ENCODE data around the gene BPGM. TPM values are rescaled to one million over a fixed set of nuclear protein-coding genes. Genes with fewer than 3 reads are reported as not detected.

Gene BPGM
- total and polyA plus RNA-seq, 4 donors: 14.3 to 59.8 (median 19.5) TPM

DNA sequence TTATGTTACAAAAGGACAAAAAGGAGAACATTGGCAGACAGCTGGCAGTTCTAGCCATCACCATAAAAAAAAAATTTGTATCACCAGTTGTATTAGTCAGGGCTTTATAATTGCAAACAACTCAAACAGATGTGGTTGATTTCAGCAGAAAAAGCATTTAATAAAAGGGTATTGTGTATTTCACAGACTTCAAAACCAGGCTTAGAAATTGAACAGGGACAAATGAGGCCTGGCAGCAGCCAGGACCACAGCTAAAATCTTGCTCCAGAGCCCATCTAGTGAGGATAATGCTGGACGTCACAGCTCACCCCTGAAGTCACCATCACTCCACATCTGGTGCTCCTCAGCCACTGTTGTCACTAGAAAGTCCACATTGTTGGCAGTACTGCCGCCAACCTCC is 79.9 kb downstream of the BPGM start:
- peaks cover 0 to 11% (median 0%) of the 10 kb centered on the region in 3 donors for H3K27me3 ChIP-seq (ENCODE audit: control insufficient read depth in 3 of 3, insufficient read depth in 3 of 3, low read length in 2 of 3)
- DNase-seq (no peak), ATAC-seq (ENCODE audit: insufficient read depth, low FRiP score) (no peak)
- H3K9me3 ChIP-seq (ENCODE audit: control insufficient read depth in 4 of 4, insufficient read depth in 3 of 4, low read length in 3 of 4): no peaks in the 10 kb centered on the region
- no peak overlapping the region for H3K4me3 ChIP-seq
- 80% methylated on average over 2 of the region's 2 CpGs for WGBS, 2 donors
- TF ChIP-seq CTCF (IDR thresholded peaks at IDR 0.05; ENCODE audit: control extremely low read depth, extremely low read depth): no peak
- no peaks in the 10 kb centered on the region for H3K36me3 ChIP-seq (ENCODE audit: control insufficient read depth in 4 of 4, insufficient read depth in 4 of 4, low read length in 4 of 4)
- H3K4me1 ChIP-seq (ENCODE audit: control insufficient read depth in 5 of 5, insufficient read depth in 5 of 5, low read length in 5 of 5): peaks cover 0 to 13% (median 0%) of the 10 kb centered on the region in 5 donors
- no peak overlapping the region for H3K9ac ChIP-seq (ENCODE audit: insufficient read depth in 1 of 2, low read length in 2 of 2)
- no peak overlapping the region for H3K27ac ChIP-seq (ENCODE audit: low read depth in 1 of 2, low read length in 1 of 2)

DNA sequence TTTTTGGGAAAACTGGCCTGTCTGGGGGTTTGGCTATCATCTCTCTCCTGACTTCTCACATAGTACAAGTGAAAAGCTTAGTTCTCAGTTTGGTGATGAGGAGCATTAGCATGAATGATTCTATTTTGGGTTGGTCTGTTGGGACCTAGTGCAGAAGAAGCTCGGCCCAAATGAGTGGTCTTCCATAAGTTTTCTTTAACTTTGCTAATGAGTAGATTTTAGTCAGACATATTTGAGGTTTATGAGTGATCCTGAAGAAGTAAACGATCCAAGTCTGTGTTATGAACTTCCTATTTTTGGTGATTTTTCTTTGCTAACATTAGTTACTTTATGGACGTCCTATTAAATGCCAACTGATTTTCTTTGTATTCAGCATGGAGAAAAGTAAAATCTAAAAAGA is 81.1 kb downstream of the BPGM start:
- Histone ChIP-seq H3K27ac (ENCODE audit: low read depth in 1 of 2, low read length in 1 of 2) (no peak overlapping the region), H3K27me3 (ENCODE audit: control insufficient read depth in 3 of 3, insufficient read depth in 3 of 3, low read length in 2 of 3) (peaks cover 0 to 11% (median 0%) of the 10 kb centered on the region in 3 donors), H3K9me3 (ENCODE audit: control insufficient read depth in 4 of 4, insufficient read depth in 3 of 4, low read length in 3 of 4) (no peaks in the 10 kb centered on the region), H3K4me1 (ENCODE audit: control insufficient read depth in 5 of 5, insufficient read depth in 5 of 5, low read length in 5 of 5) (peaks cover 0 to 15% (median 0%) of the 10 kb centered on the region in 5 donors), H3K9ac (ENCODE audit: insufficient read depth in 1 of 2, low read length in 2 of 2) (no peak overlapping the region), H3K36me3 (ENCODE audit: control insufficient read depth in 4 of 4, insufficient read depth in 4 of 4, low read length in 4 of 4) (no peaks in the 10 kb centered on the region), H3K4me3 (no peak overlapping the region)
- WGBS, 2 donors: 86 to 87% methylated on average over 3 of the region's 3 CpGs
- DNase-seq (no peak), ATAC-seq (ENCODE audit: insufficient read depth, low FRiP score) (no peak)
- no peak for TF ChIP-seq CTCF (IDR thresholded peaks at IDR 0.05; ENCODE audit: control extremely low read depth, extremely low read depth)

Other genes starting within 250 kb of the BPGM start
- gene AKR1B1, start 187.8 kb upstream of the BPGM start, total RNA-seq: 10 to 100 TPM; 27.0 to 76.0 TPM
- 10 to 100 TPM; 41.2 to 51.7 TPM for gene AKR1B1, start 187.8 kb upstream of the BPGM start, polyA plus RNA-seq
- under 1 TPM in 1 of 2 donors, not detected in 1; 0.52 TPM for gene AKR1B10, start 119.3 kb upstream of the BPGM start, total RNA-seq
- 1 to 10 TPM in 1 of 2 donors, under 1 TPM in 1; 0.26 to 1.7 TPM for gene AKR1B10, start 119.3 kb upstream of the BPGM start, polyA plus RNA-seq
- not detected for gene AKR1B15, start 97.7 kb upstream of the BPGM start, total RNA-seq
- not detected for gene AKR1B15, start 97.7 kb upstream of the BPGM start, polyA plus RNA-seq
- gene CALD1, start 132.8 kb downstream of the BPGM start, total RNA-seq: 100 to 1,000 TPM; 127 to 173 TPM
- 10 to 100 TPM; 56.4 to 57.3 TPM for gene CALD1, start 132.8 kb downstream of the BPGM start, polyA plus RNA-seq